Cardiac muscle cell (in vitro differentiated cells and primary cell): ENCODE measurements around the gene SELENOI. TPM values are rescaled to one million over a fixed set of nuclear protein-coding genes. Genes with fewer than 3 reads are reported as not detected.

ENCODE experiments used
- DNase-seq, 2 donors: peaks; one replicate each; pipeline versions ENCODE4 v3.0.0 to v3.0.0-alpha.2; 2010 to 2017; ENCODE audit warnings: low read depth in 1 of 2, low spot score in 1 of 2
- H3K27ac ChIP-seq: fragments of 200-600 bp; sonication (generic); 2 replicates; pipeline ENCODE4 v1.5.1; 2016
- H3K27me3 ChIP-seq: fragments of 200-600 bp; sonication (generic); 2 replicates; pipeline ENCODE4 v1.6.0; 2016; ENCODE audit warnings: control low read depth
- H3K36me3 ChIP-seq: fragments of 200-600 bp; sonication (generic); 2 replicates; pipeline ENCODE4 v1.5.1; 2016; ENCODE audit warnings: control low read depth
- H3K4me1 ChIP-seq: fragments of 200-600 bp; sonication (generic); 2 replicates; pipeline ENCODE4 v1.8.1; 2017; ENCODE audit warnings: low read depth, mild to moderate bottlenecking, mixed run types
- H3K4me3 ChIP-seq: fragments of 200-600 bp; sonication (generic); 2 replicates; pipeline ENCODE4 v1.5.1; 2016; ENCODE audit warnings: mild to moderate bottlenecking
- H3K9me3 ChIP-seq: fragments of 200-600 bp; sonication (generic); 2 replicates; pipeline ENCODE4 v1.5.1; 2017; ENCODE audit warnings: low read depth, mild to moderate bottlenecking, control low read depth
- polyA plus RNA-seq: library from polyadenylated mRNA; unstranded; fragments of >200 nt; fragmentation: Nextera tagmentation; extraction: Ambion mirVana; gene quantifications from 2 replicates; pipeline ENCODE4 v1.2.1, GENCODE V29; 2016
- total RNA-seq: library from RNA; depleted of rRNA; stranded (reverse); fragments of >200 nt; gene quantifications from 2 replicates; pipeline ENCODE4 v1.2.3, GENCODE V29; 2016
- TF ChIP-seq, protein P1 (sequence below): IDR thresholded peaks from 2 replicates; pipeline ENCODE4 v1.5.1; 2012; ENCODE audit warnings: low read depth, mild to moderate bottlenecking, low read length

SELENOI gene
- total and polyA plus RNA-seq, 2 experiments from 2014 or later, result 9.3 to 10.4 TPM

DNA sequence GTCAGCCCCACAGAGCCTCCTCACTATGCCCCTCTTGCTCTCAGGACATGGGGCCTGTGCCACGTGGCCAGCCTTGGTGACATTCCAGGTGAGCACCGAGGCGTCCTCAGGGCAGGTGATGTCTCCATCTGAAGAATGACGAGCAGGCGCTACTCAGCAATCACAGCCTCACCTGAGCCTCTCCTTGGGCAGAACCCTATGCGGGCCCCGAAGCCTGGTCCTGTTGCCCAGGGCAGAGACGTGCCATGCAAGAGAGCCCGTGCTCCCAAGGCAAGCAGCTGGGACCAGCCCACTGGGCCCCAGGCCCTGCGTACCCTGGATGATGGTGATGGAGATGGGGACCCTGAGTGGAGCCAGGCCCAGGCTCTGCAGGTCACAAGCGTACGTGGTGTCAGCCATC lies 32.5 kb upstream of the SELENOI start:
- Histone ChIP-seq H3K9me3 (no peaks in the 10 kb centered on the region), H3K27ac (no peak overlapping the region), H3K4me1 (no peaks in the 10 kb centered on the region), H3K27me3 (no peaks in the 10 kb centered on the region), H3K36me3 (no peaks in the 10 kb centered on the region), H3K4me3 (no peak overlapping the region)
- DNase-seq, result no peak
- TF ChIP-seq, protein P1, sequence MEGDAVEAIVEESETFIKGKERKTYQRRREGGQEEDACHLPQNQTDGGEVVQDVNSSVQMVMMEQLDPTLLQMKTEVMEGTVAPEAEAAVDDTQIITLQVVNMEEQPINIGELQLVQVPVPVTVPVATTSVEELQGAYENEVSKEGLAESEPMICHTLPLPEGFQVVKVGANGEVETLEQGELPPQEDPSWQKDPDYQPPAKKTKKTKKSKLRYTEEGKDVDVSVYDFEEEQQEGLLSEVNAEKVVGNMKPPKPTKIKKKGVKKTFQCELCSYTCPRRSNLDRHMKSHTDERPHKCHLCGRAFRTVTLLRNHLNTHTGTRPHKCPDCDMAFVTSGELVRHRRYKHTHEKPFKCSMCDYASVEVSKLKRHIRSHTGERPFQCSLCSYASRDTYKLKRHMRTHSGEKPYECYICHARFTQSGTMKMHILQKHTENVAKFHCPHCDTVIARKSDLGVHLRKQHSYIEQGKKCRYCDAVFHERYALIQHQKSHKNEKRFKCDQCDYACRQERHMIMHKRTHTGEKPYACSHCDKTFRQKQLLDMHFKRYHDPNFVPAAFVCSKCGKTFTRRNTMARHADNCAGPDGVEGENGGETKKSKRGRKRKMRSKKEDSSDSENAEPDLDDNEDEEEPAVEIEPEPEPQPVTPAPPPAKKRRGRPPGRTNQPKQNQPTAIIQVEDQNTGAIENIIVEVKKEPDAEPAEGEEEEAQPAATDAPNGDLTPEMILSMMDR, result no peak

DNA sequence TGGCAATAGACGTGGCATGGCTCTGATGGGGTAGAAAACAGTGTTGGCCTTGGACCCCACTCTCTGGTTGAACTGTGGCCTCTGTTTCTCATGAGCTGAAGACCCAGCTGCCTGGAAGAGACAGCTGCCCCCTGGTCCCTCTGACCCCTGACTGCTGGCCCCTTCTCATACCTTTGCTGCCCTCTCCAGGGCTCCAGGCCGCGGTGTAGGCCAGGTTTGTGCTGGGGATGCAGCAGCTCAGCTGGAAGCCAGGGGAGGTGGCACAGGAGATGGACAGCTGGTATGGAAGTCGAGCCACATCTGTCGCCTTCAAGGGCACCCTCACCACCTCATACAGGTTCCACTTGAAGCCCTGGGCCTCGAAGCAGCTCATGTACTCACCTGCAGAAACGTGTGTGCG lies 31.7 kb upstream of the SELENOI start:
- no peak for DNase-seq
- Histone ChIP-seq H3K9me3 (no peaks in the 10 kb centered on the region), H3K36me3 (no peaks in the 10 kb centered on the region), H3K4me1 (no peaks in the 10 kb centered on the region), H3K27me3 (no peaks in the 10 kb centered on the region), H3K27ac (no peak overlapping the region), H3K4me3 (no peak overlapping the region)
- TF ChIP-seq, protein P1, result no peak

DNA sequence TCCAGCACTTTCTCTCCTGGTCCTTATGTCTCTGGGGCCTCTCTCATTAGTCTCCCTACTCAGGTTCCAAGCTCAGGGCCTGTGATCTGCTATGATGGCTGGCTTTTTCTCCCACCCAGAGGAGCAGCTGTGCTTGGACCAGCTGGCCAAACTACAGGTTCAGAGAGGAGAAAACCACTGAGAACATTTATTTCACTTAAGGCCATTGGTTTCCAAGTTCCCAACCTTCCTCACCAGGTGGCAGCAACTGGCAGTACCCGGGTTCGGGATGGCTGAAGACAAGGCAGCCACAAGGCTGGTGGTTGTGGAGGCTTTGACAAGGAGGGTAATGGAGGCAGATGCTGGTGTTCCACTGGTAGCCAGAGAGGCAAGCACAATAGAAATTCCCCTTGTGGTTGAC lies 29.9 kb upstream of the SELENOI start:
- Histone ChIP-seq H3K4me1 (no peaks in the 10 kb centered on the region), H3K9me3 (no peaks in the 10 kb centered on the region), H3K4me3 (no peak overlapping the region), H3K36me3 (no peaks in the 10 kb centered on the region), H3K27ac (no peak overlapping the region), H3K27me3 (peaks cover 1% of the 10 kb centered on the region)
- DNase-seq, result no peak
- TF ChIP-seq, protein P1, result peak; percentile 7

DNA sequence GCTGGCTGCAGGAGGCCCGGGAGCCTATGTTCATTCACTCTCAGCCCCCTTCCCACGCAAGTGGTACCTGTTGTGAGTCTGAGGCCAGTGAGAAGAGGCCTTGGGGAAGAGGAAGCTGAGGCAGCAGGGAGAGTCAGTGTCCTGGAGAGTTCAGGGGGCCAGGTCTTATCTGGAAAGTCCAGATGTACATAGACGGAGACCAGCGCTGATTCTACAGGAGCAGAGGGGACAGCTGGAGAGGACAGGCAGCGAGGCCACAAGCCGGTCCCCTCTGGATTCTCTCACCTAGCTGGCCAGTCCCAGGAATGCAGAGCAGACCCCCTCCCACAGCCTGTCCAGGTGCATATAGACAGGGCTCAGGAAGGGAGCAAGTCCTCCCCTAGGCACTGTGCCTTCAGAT lies 29.1 kb upstream of the SELENOI start:
- TF ChIP-seq, protein P1, result no peak
- Histone ChIP-seq H3K27me3 (peaks cover 6% of the 10 kb centered on the region), H3K4me3 (no peak overlapping the region), H3K9me3 (no peaks in the 10 kb centered on the region), H3K4me1 (no peaks in the 10 kb centered on the region), H3K27ac (no peak overlapping the region), H3K36me3 (no peaks in the 10 kb centered on the region)
- DNase-seq, result no peak

DNA sequence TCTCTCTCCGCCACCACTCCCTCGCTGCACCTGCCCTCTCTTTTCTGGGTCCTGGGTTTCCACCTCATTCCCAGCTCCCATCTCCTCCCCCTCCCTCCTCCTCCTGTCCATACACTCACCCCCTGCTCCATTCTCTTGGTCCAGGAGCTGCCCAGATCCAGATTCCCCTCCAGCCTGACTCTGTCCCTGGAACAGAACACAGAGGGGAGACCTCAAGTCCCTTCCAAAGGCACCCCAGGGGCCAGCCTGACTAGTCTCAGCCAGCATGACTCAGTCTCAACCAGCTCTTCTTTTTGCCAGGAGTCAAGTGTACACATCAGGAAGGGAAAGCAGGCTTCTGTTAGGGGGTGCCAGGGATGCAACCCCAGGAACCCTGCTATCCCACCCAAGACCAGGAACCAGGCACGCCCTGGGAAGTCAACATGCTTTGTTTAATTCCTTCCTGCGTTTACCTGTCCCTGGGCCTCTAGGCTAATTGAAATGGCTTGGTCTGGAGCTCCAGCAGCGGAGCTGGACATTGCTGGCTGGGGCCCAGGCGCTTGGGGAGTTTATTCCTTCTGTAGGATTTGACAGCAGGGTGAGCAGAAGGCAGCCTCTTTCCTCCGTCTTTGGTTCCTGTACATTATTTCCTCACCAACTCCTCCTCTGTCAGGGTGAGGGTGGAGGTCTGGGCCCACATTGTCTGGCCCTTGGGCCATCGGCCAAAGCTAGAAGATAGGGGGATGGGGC lies 28.4 kb upstream of the SELENOI start:
- Histone ChIP-seq H3K4me3 (no peak overlapping the region), H3K4me1 (no peaks in the 10 kb centered on the region), H3K9me3 (no peaks in the 10 kb centered on the region), H3K36me3 (no peaks in the 10 kb centered on the region), H3K27me3 (peaks cover 6% of the 10 kb centered on the region), H3K27ac (no peak overlapping the region)
- TF ChIP-seq, protein P1, result no peak
- no peak for DNase-seq
